ENCODE data around the gene FLT3. TPM values are rescaled to one million over a fixed set of nuclear protein-coding genes. Genes with fewer than 3 reads are reported as not detected.

Gene FLT3
- total RNA-seq, 1 experiment from 2014 or later, result not detected

DNA sequence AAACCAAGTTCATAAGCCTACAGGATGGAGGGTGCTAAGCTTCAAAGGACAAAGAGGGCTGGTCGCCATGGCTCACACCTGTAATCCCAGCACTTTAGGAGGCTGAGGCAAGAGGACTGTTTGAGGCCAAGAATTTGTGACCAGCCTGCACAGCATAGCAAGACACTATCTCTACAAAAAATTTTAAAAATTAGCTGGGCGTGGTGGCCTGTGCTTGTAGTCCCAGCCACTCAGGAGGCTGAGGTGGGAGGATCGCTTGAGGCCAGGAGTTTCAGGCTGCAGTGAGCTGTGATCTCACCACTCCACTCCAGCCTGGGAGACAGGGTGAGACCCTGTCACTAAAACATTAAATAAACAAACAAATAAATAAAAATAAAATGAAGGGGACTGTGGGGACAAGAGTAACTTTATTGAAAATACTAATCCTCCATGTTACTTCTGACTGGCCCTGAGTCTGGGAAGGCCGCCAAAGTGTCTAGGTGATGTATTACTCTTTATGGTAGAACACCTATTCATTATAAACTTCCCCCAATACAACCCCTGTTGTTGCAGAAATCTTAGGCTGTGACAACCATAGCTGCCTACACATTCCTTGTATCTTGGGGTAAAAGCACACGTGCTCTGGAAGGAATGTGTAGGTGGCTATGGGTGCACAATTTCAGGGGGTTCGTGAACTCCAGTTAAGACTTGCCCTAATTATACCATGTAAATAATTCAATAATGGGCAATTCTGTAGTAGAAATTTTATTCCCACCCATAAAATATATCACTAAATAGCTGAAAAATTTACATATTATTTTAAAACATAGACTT, 97.3 kb downstream of the FLT3 start:
- no peak for DNase-seq (ENCODE audit: low read depth)

DNA sequence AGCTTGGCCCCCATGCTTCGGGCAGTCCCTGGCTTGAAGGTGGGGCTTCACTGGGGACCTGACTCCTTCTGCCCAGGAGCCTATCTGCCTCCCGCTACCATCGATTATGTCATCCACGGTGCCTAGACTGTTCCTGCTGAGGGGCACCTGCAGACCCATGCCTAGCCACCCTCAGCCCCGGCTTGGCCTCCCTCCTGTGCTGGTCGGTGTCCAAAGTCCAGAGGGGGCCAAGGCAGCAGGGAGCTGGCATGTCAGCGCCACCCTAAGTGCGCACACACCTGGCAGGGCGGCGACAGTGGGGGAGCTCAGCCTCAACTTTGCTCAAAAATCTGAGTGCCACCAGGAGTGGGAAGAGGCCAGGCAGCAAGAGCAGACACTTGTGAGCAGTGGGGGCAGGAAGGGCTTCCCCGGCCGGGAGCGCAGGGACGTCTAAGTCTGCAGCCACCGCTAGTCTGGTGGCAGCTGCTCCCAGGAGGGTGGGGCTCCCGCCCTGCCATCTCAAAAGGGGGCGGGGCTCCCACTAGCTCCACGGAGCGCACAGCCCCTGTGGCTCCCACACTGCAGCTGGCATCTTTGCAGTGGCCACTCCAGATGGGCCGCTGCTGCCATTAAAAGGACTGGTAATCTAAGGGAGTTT, 98.4 kb downstream of the FLT3 start:
- DNase-seq (ENCODE audit: low read depth), result no peak

- DNase-seq (ENCODE audit: low read depth), result no peak
These were observed 99.3 kb downstream of the FLT3 start for GRCh38 chr13:28001049-28001448.

DNA sequence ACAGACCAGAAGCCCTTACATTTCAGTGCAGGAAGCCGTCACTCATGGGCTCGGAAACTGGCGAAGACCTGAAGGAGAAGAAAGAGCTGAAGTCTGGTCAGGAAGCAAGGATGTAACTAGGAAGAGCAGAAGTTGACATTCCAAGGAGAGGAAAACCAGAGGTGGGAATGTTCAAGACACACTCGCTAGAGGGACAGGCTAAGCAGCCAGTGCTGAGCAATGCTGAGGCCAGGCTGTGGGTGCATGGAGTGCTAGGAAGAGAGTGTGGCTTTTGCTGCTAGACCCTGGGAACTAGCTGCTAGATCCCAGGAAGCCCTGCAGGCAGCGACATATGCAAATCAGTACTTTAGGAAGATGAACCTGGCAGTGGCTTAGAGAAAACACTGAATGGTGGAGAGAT, 99.8 kb downstream of the FLT3 start:
- no peak for DNase-seq (ENCODE audit: low read depth)

DNA sequence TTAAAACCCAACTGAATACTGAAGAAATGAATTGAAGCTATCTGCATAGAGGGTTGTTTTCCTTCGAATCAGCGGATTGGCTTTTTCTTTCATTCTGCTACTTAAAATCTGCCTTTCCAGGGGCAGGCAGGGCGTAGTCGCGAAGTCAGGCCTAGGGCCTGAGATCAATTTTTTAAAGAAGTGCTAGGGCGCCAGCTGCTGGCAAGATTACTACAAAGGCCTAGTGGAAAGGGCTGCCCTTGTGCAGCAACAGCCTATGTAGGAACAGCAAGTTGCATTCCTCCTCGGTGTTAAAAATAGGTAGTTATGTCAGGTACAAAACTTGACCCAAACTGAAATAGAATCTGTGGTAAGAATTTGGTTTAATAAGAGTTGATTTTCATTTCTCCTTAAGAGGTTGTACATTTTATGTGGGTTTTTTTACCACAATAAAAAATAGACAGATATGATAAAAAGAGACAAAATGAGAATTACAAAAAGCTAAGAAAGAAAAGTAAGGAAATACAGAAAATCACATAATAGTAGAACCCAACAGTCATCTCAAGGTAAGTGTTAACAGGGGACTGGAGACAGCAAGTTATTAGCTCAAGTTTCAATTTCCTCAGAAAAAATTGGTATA, 102.4 kb downstream of the FLT3 start:
- peak; percentile 51 for DNase-seq (ENCODE audit: low read depth)

DNA sequence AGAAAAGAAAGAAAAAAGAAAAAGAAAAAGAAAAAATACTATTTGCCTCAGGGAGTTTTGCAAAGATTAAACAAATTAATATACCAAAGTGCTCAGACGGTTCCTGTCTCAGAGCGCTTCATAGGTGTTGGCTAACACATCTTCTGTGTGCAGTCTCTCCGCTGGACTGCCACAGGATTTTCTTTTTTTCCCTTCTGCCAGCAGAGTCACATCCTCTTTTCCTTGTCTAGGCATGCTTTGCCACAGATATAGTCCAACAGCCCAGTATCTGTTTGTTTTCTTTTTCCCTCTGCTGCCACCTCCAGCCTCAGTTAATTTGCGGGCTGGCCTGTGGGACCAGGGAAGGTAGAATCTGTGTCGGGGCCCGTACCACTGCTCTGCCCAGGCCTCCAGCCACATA, 108.5 kb downstream of the FLT3 start:
- DNase-seq (ENCODE audit: low read depth), result no peak

DNA sequence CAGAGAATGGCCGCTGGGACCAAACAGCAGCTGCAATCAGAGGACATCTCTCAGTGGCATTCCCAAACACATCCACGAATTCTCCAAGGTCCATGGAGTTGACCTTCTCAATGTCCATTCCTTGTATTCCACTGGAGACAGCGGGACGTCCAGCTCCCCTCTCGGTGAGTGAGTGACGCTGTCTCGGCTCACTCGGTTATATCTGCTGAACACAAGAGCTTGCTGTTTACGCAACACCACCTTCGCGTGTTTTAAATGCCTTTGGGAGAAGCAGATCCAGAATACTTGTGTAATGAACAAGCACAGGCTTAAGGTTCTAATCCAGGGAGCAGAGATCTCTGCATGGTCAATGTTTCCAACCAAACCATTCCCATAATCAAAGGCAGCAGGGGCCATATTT, 111.9 kb downstream of the FLT3 start, which contains the start of gene URAD:
Gene URAD, minus strand, starts transcription at position 174 of the 400 bp plus-strand sequence. Its CDS starts 56 bp downstream, at position 118.
- DNase-seq (ENCODE audit: low read depth), result no peak

DNA sequence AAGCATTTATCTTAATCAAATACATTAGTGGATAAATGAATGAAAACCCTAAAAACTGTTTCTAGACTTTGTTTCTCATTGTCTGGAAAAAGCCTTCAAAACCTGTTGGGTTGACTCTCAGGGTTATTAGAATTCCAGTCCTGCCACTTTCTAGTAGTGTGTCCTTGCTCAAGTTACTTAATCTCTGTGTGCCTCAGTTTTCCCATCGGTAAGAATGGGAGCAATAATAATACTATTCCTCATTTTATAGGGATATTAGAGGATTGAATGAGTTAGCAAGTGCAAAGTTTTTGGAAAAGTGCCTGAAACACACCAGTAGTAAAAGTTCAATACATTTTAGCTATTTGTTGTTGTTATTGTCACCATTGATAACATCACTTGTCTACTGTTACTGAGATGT, 114.8 kb downstream of the FLT3 start:
- DNase-seq (ENCODE audit: low read depth), result no peak

DNA sequence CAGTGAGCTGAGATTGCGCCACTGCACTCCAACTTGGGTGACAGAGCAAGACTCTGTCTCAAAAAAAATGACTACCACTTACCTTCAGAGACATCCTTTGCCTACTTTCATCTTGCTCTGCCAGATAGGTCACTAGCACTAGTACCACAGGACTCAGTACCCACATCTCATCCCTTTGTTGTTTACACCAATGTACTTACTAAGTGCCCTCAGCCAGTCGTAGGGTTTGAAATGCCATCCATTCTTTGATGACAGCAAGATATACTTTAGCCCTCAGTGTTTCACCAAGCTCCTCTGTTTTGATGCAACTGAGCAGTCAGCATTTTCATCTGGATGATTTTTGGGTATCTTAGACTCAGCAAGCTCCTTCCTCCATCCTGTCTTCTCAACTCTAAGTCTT, 118.0 kb downstream of the FLT3 start:
- DNase-seq (ENCODE audit: low read depth), result no peak

DNA sequence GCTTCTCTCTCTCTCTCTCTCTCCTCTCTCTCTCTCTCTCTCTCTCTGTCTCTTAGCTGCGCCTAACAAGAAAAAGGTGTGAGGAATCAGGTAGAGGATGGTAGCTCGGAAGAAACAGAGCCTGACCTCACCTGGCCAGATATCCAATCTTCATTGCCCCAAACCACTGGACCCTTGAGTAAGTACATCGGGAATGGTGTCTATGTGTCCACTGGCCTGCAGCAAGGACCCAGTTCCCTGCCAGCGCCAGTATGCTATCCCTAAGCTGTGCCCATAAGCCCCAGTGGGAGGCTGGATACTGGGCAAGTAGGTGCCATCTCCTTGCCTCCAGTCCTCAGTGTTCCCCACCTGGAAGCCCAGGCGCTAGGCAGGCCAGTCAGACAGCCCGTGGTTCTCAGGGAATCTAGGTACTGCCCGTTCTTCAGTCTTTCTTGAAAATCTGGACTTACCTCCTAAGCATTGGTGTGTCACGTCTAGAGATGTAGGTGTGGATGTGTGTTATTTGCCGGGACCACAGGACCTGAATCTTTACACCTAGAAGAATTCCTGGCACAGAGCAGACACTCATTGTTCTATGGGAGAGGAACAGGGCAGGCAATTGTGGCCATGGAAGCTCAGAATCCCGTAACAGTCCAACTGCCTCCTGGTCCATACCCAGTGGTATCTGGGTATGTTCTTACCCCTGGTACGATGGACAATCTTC, 119.2 kb downstream of the FLT3 start:
- DNase-seq (ENCODE audit: low read depth), result no peak

DNA sequence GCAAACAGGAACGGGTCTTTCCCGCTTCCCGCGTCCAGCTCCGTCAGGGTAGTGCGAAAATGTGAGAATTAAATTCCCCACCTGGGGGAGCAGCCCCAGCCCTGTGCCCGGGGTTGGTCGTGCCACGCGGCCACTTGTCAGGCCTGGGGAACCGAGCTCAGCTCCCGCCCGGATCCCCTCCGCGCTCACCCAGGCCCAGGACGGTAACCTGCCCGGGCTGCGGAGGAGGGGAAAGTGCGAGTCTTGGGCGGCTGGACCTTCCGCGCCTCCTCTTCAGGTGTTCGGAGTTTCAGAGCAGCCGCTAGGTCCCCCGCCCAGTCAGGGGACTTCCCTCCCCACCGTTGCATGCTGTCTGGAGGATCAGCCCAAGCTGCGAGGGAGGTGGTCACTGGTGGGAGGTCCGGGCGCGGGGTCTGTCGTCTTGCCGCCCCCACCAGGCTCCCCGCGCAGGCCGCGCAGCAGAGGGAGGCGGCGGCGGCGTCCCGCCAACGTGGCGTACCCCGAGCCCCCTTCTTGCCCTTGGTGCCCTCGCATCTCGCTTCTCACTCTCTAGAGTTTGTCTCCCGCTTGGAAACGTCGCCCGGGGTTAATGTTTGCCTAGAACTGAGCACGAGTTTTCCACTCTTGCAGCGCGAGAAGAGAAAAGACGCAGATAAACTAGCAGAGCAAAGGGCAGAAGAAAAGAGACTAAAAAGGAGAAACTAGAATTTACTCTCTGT, 119.9 kb downstream of the FLT3 start:
- DNase-seq (ENCODE audit: low read depth), result no peak

DNA sequence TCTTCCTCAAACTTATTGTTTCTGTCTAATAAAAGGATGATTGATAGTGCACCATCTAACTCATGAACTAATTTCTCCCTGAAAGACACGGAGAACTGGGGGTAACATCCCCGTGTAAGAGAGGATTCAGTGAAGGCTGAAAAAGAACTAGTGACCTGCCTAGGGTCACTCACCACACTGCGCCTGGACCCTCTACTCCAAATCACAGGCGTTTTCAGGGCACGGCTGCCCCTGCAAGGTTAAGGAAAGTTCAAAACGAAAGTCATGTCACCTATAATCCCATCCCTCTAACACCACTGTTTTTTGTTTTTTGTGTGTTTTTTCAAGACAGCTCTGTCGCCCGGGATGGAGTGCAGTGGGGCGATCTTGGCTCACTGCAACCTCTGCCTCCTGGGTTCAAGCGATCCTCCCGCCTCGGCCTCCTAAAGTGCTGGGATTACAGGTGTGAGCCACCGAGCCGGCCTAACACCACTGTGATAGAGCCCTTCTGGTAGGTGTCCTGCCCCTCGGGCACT, 120.6 kb downstream of the FLT3 start:
- DNase-seq (ENCODE audit: low read depth), result no peak

DNA sequence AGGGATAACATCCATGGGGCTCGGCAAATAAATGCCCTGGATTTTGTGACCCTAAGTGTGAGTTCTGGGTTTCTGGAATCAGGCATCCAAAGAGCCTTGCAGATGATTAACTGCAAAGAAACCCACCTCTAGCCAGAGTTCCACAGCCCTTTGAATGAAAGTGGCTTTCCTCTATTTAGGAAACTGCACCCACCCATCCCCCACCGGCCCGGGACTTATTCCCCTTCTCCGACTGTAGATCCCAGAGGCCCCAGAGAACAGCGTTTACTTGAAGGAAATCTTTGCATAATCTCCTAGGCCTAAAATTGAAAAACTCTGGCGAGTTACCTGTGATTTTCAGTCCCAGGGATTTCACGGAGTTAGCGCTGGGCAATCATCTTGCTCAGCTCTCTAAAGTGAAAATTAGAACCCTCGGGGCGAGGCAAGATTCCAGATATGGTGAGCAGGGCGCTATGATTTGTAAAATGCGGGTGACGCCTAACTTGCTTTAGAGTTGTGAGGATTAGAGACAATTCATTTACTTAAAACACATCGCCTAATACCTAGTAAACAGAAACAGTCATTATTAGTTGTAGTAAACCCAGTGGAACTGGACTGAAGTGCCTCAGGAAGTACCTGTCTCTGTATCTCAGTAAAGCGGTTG, 121.3 kb downstream of the FLT3 start:
- no peak for DNase-seq (ENCODE audit: low read depth)

DNA sequence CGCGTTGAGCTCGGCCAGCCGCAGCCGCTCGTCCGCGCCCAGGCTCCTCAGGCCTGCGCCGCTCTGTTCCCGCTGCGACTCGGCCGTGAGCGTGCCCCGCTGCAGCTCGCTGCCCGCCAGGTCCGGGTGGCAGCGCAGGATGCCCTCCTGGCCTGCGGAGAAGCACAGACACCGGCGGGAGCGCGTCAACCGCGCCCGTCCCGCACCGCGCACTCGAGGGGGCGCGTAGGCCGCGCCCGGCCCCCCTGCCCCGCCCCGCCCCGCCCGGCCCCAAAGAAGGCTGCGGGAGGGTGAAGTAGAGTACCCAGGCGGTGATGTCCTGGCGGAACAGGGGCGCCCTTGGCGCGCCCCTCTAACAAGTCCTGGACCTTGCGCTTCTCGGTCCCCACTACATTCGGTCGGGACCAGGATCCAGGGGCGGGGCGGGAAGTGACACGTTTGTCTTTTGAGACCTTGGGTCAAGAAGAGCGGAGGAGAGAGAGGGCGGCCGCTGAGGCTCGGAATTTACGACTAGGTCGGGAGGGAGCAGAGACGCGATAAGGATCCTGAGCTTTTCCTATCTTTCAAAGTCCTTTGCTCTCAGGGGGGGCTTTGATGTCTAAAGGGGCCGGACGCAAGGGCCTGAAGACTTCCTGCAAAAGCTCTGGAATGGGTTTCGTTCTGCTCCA, 121.9 kb downstream of the FLT3 start:
- no peak for DNase-seq (ENCODE audit: low read depth)

GRCh38 chr13:27977476-27978300, 122.7 kb downstream of the FLT3 start:
- no peak for DNase-seq (ENCODE audit: low read depth)

GRCh38 chr13:27976362-27977091, 123.8 kb downstream of the FLT3 start:
- DNase-seq (ENCODE audit: low read depth), result no peak

DNA sequence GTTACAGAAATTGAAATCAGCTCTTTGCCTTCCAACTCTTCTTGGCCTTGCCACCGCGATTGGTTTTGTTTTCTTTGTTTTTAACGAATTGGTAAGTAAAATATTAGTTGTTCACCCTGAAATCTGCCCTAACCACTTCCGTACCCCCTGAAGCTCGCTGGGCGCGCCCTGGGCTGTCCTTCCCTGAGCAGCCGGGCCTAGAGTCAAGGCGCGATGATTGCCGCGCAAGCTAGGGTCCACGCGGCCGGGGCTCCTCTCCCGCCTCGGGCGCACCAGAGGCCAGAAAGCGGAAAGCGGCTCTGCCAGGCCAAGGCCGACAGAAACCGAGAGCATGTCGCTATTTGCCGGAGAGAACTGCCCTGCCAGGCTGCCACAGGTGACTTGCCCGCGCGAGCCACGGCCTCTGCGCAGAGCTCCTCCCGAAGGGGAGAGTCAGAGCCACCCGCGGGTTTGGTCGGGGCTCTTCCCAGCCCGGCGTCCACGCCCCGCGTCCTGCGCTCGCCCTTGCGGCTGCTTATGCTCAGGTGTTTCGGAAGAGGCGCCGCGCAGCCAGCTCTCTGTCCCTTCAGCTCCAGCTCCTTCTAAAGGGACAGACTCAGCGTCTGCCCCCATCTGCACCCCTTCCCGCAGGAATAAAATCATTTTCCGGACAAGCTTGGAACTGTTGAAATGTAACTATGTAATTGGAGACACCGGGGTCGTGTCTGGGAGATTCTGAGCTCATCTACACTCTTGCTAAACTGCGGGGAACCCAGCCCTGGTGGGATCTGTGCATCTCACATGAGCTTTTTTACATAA, 124.6 kb downstream of the FLT3 start:
- no peak for DNase-seq (ENCODE audit: low read depth)
